SK-N-SH treated with all-trans-retinoic acid at 6 μM for 48 hours (cell line): Measurements from ENCODE around the gene CALCB.

Experiments
- ATAC-seq: fragments of 200-7000 bp; cut with Tn5 transposase; 3 replicates; pipeline ENCODE4 v1.9.1; 2020; ENCODE audit warnings: mild to moderate bottlenecking, moderate library complexity
- ARNTL ChIP-seq: fragments of 450-650 bp; formaldehyde crosslinking; IDR thresholded peaks from 2 replicates; pipeline ENCODE4 v1.5.0; 2020; ENCODE audit warnings: low read depth, mild to moderate bottlenecking, moderate library complexity, borderline replicate concordance
- BACH2 ChIP-seq: fragments of 250-450 bp; sonication (Bioruptor Pico); IDR thresholded peaks from 2 replicates; pipeline ENCODE4 v1.9.0; 2021; ENCODE audit warnings: mild to moderate bottlenecking, borderline replicate concordance
- CREB5 ChIP-seq: fragments of 250-450 bp; sonication (Bioruptor Pico); IDR thresholded peaks from 2 replicates; pipeline ENCODE4 v1.5.1; 2020; ENCODE audit warnings: low read depth, mild to moderate bottlenecking, moderate library complexity
- CSDC2 ChIP-seq: fragments of 250-450 bp; sonication (Bioruptor Pico); IDR thresholded peaks from 2 replicates; pipeline ENCODE4 v1.5.0; 2020; ENCODE audit warnings: mild to moderate bottlenecking, moderate library complexity
- CSRNP3 ChIP-seq: fragments of 250-450 bp; sonication (Bioruptor Pico); IDR thresholded peaks from 2 replicates; pipeline ENCODE4 v1.5.1; 2021; ENCODE audit warnings: mild to moderate bottlenecking, moderate library complexity
- ESRRG ChIP-seq: fragments of 250-450 bp; sonication (Bioruptor Pico); IDR thresholded peaks from 2 replicates; pipeline ENCODE4 v1.6.1; 2021; ENCODE audit warnings: mild to moderate bottlenecking
- GLIS3 ChIP-seq: fragments of 250-450 bp; sonication (Bioruptor Pico); IDR thresholded peaks from 2 replicates; pipeline ENCODE4 v1.5.0; 2020; ENCODE audit warnings: mild to moderate bottlenecking, moderate library complexity
- ISL1 ChIP-seq: fragments of 250-450 bp; sonication (Bioruptor Pico); IDR thresholded peaks from 2 replicates; pipeline ENCODE4 v2.1.2; 2022; ENCODE audit warnings: mild to moderate bottlenecking, moderate library complexity
- OSR1 ChIP-seq: fragments of 250-450 bp; sonication (Bioruptor Pico); IDR thresholded peaks from 2 replicates; pipeline ENCODE4 v1.8.0; 2022; ENCODE audit warnings: moderate library complexity, mild to moderate bottlenecking, inconsistent platforms
- PATZ1 ChIP-seq: fragments of 250-450 bp; sonication (Bioruptor Pico); IDR thresholded peaks from 2 replicates; pipeline ENCODE4 v1.8.0; 2020; ENCODE audit warnings: mild to moderate bottlenecking, moderate library complexity, borderline replicate concordance
- RARB ChIP-seq: fragments of 250-450 bp; sonication (Bioruptor Pico); IDR thresholded peaks from 2 replicates; pipeline ENCODE4 v1.8.0; 2021; ENCODE audit warnings: mild to moderate bottlenecking, moderate library complexity
- TCF4 ChIP-seq: fragments of 250-450 bp; sonication (Bioruptor Pico); IDR thresholded peaks from 2 replicates; pipeline ENCODE4 v1.8.0; 2021; ENCODE audit warnings: mild to moderate bottlenecking, moderate library complexity, borderline replicate concordance
- TOX ChIP-seq: fragments of 250-450 bp; sonication (Bioruptor Pico); IDR thresholded peaks from 2 replicates; pipeline ENCODE4 v1.8.0; 2021; ENCODE audit warnings: mild to moderate bottlenecking, moderate library complexity, borderline replicate concordance
- TSHZ2 ChIP-seq: fragments of 250-450 bp; sonication (Bioruptor Pico); IDR thresholded peaks from 2 replicates; pipeline ENCODE4 v1.5.0; 2020; ENCODE audit warnings: mild to moderate bottlenecking, moderate library complexity
- ZC3H10 ChIP-seq: fragments of 250-450 bp; sonication (Bioruptor Pico); IDR thresholded peaks from 2 replicates; pipeline ENCODE4 v1.5.1; 2021; ENCODE audit warnings: mild to moderate bottlenecking, moderate library complexity
- ZFP3 ChIP-seq: fragments of 250-450 bp; sonication (Bioruptor Pico); IDR thresholded peaks from 2 replicates; pipeline ENCODE4 v1.5.0; 2020; ENCODE audit warnings: mild to moderate bottlenecking, moderate library complexity
- ZFP30 ChIP-seq: fragments of 450-650 bp; formaldehyde crosslinking; IDR thresholded peaks from 2 replicates; pipeline ENCODE4 v1.5.0; 2022; ENCODE audit warnings: mild to moderate bottlenecking, moderate library complexity
- ZNF565 ChIP-seq: fragments of 450-650 bp; formaldehyde crosslinking; conservative IDR thresholded peaks from 2 replicates; pipeline ENCODE4 v1.5.0; 2020; ENCODE audit warnings: low read depth, mild to moderate bottlenecking, moderate library complexity
- ZNF70 ChIP-seq: fragments of 450-650 bp; formaldehyde crosslinking; IDR thresholded peaks from 2 replicates; pipeline ENCODE4 v1.5.0; 2020; ENCODE audit warnings: mild to moderate bottlenecking, moderate library complexity

Gene CALCB

GRCh38 chr11:15117751-15118150 is 44.4 kb downstream of the CALCB start (continued):
- TF ChIP-seq TOX (CRISPR knock-in tag) (no peak), ESRRG (no peak), RARB (no peak), CSDC2 (no peak)

GRCh38 chr11:15118431-15118830 is 45.0 kb downstream of the CALCB start:
- ATAC-seq = no peak
- TF ChIP-seq GLIS3 (CRISPR knock-in tag) = no peak
- TF ChIP-seq ZFP3 (CRISPR knock-in tag) = no peak
- TF ChIP-seq TCF4 (CRISPR knock-in tag) = no peak
- no peak for TF ChIP-seq OSR1 (CRISPR knock-in tag)
- no peak for TF ChIP-seq ZNF565
- no peak for TF ChIP-seq RARB
- TF ChIP-seq BACH2 = no peak
- TF ChIP-seq ARNTL (CRISPR knock-in tag) = no peak
- TF ChIP-seq TSHZ2 (CRISPR knock-in tag) = no peak
- no peak for TF ChIP-seq CSRNP3 (CRISPR knock-in tag)
- TF ChIP-seq ZC3H10 (CRISPR knock-in tag) = no peak

- TF ChIP-seq GLIS3 (CRISPR knock-in tag) (no peak), ISL1 (CRISPR knock-in tag) (no peak), PATZ1 (CRISPR knock-in tag) (no peak), ZC3H10 (CRISPR knock-in tag) (no peak), CSRNP3 (CRISPR knock-in tag) (no peak)
- ATAC-seq = no peak
These were observed 46.0 kb downstream of the CALCB start for GRCh38 chr11:15119352-15119751.

- ATAC-seq = no peak
- TF ChIP-seq ESRRG (no peak), ZFP30 (CRISPR knock-in tag) (no peak), CREB5 (CRISPR knock-in tag) (no peak), ZC3H10 (CRISPR knock-in tag) (no peak), TOX (CRISPR knock-in tag) (no peak), RARB (no peak), ZNF70 (CRISPR knock-in tag) (no peak), OSR1 (CRISPR knock-in tag) (no peak), TSHZ2 (CRISPR knock-in tag) (no peak), ZNF565 (no peak), CSDC2 (no peak), ARNTL (CRISPR knock-in tag) (no peak), BACH2 (no peak), TCF4 (CRISPR knock-in tag) (no peak)
These were observed 46.4 kb downstream of the CALCB start for GRCh38 chr11:15119826-15120225.
